GM10248 (cell line): ENCODE measurements around the gene TUBGCP2.

Experiments
- CTCF ChIA-PET: fragments of 300-600 bp; sonication (Branson Sonifier 250); formaldehyde crosslinking; extraction: SDS; loops from one replicate; lab custom pipeline; 2021; ENCODE audit warnings: antibody characterized with exemption; lab: Yijun Ruan, JAX
- POLR2A ChIA-PET: fragments of 350-650 bp; sonication (Branson Sonifier 250); formaldehyde crosslinking; extraction: SDS; loops from one replicate; lab custom pipeline; 2020; ENCODE audit warnings: antibody characterized with exemption; lab: Yijun Ruan, JAX
- DNase-seq: peaks from one replicate; pipeline ENCODE4 v3.0.0; 2012; ENCODE audit errors: extremely low spot score
- TF ChIP-seq, protein P1 (sequence below): IDR thresholded peaks from 2 replicates; pipeline ENCODE4 v1.5.1; 2012; ENCODE audit warnings: mild to moderate bottlenecking, low read depth; ENCODE audit errors: extremely low read depth, missing control alignments, control extremely low read depth

Gene TUBGCP2

DNA sequence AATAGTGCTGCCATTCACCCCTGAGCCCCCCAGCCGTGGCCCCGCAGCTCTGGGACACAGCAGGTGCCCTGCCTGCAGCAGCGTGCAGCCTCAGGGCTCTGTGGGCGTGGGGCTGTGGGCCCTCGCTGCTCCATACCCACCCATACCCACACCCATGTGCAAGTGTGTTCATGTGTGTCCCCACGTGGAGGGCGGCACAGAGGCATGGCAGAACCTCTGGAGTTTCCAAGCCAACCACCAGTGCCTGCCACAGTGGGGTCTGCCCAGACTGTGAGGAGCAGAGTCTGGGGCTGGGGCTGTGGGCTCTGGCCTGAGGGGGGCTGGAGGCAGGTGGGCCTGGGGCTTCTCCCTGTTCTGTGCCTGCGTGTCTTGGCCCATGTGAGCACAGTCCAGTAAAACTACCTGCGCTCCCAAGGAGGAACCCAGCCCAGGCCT is 40.9 kb upstream of the TUBGCP2 start:
- DNase-seq = no peak
- TF ChIP-seq, protein P1, sequence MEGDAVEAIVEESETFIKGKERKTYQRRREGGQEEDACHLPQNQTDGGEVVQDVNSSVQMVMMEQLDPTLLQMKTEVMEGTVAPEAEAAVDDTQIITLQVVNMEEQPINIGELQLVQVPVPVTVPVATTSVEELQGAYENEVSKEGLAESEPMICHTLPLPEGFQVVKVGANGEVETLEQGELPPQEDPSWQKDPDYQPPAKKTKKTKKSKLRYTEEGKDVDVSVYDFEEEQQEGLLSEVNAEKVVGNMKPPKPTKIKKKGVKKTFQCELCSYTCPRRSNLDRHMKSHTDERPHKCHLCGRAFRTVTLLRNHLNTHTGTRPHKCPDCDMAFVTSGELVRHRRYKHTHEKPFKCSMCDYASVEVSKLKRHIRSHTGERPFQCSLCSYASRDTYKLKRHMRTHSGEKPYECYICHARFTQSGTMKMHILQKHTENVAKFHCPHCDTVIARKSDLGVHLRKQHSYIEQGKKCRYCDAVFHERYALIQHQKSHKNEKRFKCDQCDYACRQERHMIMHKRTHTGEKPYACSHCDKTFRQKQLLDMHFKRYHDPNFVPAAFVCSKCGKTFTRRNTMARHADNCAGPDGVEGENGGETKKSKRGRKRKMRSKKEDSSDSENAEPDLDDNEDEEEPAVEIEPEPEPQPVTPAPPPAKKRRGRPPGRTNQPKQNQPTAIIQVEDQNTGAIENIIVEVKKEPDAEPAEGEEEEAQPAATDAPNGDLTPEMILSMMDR = no peak
- CTCF ChIA-PET = no interaction called here
- POLR2A ChIA-PET = no interaction called here

DNA sequence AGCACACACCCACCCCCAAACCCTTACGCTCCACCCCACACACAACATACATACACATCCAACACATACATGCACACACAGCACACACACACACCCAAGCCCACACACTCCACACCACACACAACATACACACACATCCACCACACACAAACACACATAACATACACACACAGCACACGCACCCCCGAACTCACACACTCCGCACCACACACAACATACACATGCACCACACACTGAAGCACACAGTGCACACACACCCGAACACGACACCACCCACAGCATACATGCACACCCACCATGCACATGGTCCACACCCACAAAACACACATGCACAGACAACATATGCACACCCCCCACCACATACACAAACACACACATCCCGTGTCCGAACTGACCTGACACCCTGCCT is 40.5 kb upstream of the TUBGCP2 start:
- ChIA-PET CTCF (no interaction called here), POLR2A (no interaction called here)
- TF ChIP-seq, protein P1 = no peak
- no peak for DNase-seq

DNA sequence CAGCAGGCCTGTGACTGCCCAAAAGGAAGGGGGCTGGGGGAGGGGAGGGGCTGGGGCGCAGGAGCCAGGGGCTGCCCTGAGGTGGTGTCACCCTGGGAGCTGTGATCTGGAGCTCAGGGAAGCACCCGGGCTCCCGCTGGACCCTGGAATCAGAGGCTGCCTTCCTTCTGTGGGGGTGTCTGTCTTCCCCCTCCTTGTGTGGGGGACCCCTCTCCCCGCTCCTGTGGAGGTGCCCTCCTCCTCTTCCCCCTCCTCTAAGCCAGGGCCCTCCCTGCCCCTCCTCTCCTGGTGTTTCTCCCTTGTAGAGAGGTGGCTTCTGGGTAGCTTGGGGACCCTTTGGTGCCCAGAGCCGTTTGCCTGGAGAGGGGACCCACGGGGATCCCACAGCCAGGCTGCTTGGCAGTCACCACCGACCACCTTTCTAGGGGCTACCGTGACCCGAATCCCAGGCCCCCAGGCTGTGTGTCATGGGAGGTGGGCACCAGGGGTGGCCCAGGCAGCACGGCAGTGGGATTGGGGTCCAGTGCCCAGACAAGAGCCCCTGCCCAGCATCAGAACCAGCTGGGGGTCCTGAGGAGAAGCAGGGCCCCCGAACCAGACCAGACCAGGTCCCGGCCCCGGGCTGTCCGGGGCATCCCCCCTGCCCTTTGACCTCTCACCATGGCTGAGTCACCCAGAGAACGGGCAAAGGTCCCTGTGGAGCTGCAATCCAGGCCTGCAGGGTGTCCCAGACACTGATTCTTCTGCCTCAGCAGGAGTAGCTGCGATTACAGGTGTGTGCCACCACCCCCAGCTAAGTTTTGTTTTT is 39.2 kb upstream of the TUBGCP2 start:
- CTCF ChIA-PET = interaction anchor here (1.1 to 1.2 kb wide), 2 partner anchors 18 to 28 kb away, joined by 3 to 4 read pairs; no protein-coding TSS in a partner anchor
- POLR2A ChIA-PET = no interaction called here
- no peak for DNase-seq
- TF ChIP-seq, protein P1 = no peak

DNA sequence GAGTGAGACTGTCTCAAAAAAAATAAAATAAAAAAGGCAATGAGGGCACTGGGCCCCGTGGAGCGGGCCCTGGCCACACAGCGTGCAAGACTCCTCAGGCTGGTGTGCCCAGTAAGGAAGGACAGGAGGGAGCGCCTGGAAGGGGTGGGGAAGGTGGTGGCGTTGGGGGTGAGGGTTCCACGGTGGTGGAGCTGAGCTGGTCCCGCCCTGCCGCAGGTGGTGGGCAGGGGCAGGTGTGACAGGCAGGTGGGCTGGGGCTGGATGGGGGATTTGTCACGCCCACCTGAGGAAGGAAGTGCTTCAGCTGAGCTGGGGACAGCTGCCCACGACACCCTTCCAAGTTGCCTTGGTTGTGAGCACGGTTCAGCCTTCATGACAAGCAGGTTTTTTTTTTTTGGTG is 37.7 kb upstream of the TUBGCP2 start:
- POLR2A ChIA-PET = interaction anchor here (0.5 to 0.7 kb wide), 2 partner anchors 31 to 85 kb away, joined by 3 to 5 read pairs; no protein-coding TSS in a partner anchor
- TF ChIP-seq, protein P1 = no peak
- CTCF ChIA-PET = interaction anchor here (1.0 to 1.2 kb wide), 3 partner anchors 11 to 32 kb away, joined by 3 read pairs; partner anchors contain the start of gene FUOM
- no peak for DNase-seq

DNA sequence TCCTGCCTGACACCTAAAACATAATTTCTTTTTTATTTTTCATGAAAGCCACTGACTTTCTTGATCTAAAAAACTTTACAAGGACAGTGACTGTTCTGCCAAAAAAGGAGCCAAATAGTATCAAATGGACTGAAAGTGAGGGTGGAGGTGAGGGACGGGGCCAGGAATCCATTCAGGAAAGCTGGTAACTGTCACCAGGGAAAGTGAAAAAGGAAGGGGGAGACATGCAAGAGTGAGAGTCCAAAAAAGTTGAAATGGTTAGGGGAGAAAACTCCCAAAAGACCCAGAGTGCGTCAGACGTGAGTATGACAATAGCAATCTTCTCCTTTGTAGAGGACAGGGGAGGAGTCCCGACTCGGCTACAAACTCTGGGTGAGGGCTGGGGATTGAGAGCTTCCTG is 35.6 kb upstream of the TUBGCP2 start:
- ChIA-PET CTCF (interaction anchor here (1.9 kb wide), 1 partner anchor 14 kb away, joined by 8 read pairs; no protein-coding TSS in a partner anchor), POLR2A (interaction anchor here (0.6 kb wide), 1 partner anchor 13 kb away, joined by 3 read pairs; the partner anchor contains the start of gene FUOM)
- DNase-seq = no peak
- TF ChIP-seq, protein P1 = no peak

DNA sequence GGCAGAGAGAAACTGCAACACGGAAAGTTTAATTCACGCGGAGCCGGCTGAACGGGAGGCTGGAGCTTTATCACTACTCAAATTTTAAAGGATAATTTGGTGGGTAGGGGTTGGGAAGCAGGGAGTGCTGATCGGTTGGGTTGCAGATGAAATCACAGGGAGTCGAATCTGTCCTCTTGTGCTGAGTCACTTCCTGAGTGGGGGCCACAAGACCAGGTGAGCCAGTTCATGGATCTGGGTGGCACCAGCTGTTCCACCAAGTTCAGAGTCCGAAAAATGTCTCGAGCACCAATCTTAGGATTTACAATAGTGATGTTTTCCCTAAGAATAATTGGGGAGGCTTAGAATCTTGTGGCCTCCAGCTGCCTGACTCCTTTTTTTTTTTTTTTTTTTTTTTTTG is 34.9 kb upstream of the TUBGCP2 start:
- ChIA-PET POLR2A (interaction anchor here (0.6 kb wide), 1 partner anchor 14 kb away, joined by 3 read pairs; the partner anchor contains the start of gene FUOM), CTCF (interaction anchor here (1.9 kb wide), 1 partner anchor 14 kb away, joined by 8 read pairs; no protein-coding TSS in a partner anchor)
- DNase-seq = no peak
- TF ChIP-seq, protein P1 = no peak
